D341Med (cell line): Measurements from ENCODE around the gene NCKAP5.

Source experiments
- DNase-seq: peaks from one replicate; pipeline ENCODE4 v3.0.0; 2012; ENCODE audit warnings: low spot score

NCKAP5 gene

DNA sequence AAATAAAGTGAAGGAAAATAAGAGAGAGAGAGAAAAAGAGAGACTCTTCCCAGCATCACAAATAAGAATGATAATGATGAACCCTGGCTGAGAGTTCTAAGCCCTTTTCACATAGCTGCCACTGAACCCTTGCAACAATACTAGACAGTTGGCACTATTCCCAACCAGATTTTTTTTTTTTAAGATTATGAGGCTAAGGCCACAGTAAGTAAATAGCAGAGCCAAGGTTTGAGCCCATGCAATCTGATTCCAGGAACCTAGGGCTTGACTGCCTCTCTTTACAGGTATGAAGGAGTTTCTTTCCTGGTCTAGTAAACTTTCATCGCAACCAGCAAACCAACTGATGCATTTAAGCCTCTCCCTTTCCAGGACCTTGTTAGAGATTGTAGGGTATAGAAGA, 424.6 kb downstream of the NCKAP5 start:
- DNase-seq = no peak

DNA sequence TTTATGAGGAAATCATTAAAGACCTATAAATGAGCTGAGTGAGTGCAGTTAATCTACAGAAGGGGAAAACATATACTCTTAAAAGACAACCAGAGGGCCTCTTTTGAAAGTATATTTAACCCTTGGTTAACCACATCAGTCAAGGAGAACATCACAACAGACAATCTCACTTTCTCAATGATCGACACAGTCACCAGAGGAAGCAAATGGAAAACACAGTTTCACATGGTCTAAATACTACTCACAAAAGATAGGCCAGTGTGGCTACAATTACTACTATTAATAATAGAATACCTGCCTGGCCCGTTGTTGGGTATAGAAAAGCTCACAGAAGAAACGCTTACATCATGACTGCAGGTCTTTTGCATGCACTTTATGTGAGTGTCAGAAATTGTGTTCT, 426.2 kb downstream of the NCKAP5 start:
- DNase-seq = no peak

DNA sequence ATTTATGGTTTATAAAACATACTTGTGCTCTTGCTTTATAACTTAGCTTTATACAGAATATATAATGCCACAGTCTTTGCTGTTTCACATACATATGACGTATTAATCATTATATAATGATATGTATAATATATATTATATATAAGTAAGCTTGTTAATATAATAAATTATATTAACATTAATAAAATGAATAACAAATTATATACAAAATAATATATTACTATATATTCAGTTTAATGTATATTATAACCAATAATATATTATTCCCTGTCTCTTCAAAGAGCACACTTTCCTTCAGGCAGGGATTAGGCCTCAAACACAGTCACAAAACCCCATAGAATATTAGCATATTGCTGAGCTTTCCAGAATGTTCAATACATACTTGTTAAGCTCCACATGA, 427.6 kb downstream of the NCKAP5 start:
- no peak for DNase-seq

DNA sequence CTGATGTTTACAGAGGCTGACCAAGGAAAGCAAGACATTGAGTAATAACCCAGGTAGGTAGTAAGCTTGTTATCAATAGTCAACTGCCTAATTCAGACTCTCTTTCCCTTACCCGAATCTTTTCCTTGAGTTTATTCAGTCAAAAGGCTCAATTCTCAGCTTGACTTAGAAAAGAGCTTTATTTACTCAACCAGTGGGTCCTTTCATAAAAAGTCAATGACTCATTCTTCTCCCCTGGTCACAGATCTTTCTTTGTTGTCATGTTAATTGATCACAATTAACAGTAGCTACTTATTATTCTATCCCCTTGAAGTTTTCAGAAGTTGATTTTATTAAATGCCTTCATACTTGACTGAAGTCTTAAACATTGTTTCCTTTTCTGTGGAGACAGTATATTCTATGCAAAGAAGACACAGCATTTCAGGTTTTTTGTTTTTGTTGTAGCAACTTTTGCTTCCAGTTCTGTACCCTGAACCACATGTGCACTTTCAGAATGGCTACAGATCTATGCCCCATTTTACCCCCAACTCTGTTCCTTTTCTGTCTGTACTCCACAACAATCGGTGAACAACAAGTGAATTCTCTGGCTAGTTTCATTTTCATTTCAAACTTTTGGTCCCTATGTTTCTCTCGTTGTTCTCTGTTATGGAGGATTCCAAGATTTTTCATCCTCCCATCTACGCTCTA, 428.3 kb downstream of the NCKAP5 start:
- no peak for DNase-seq

DNA sequence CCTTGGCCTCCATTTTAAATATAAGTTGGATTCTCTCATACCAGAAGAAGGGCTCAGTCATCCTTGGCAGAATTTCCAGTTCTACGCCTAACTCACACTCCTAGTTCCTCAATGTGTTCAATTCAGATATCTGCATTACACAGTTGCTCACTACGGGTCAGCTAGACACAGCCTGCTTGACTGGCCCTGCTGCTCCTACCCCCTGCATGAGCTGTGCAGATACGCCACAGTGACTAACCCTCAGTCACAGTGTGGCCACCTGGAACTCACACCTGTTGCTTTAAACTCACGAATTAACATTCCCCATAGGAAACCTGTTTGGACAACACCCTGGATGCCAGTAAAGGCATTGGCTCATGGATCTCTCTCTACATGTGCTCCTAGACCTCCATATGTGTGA, 429.6 kb downstream of the NCKAP5 start:
- no peak for DNase-seq

DNA sequence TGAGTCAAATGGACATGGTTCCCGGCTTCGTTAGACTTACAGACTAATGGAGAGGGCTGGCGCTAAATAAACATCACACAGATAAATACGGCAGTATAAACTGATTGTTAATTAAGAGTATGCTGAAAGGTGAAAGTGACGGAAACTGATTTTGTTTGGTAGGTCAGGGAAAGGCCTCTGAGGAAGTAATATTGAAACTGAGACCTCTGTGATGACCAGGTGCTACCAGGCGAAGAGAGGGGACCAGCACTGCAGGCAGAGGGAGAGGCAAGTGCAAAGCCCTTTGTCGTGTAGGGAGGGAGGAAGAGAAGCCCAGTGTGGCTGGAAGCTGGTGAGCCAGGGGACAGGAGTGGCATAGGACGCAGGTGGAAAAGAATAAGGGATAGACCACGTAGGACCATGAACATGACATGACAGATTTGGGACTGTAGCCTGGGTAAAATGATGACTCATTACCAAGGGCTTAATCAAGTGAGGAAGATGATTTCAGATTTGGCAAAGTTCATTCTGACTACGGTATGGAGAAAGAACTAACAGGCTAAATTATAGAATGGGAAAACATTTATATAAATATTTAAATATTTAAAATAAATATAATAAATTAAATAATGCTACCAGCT, 433.1 kb downstream of the NCKAP5 start:
- DNase-seq = no peak

DNA sequence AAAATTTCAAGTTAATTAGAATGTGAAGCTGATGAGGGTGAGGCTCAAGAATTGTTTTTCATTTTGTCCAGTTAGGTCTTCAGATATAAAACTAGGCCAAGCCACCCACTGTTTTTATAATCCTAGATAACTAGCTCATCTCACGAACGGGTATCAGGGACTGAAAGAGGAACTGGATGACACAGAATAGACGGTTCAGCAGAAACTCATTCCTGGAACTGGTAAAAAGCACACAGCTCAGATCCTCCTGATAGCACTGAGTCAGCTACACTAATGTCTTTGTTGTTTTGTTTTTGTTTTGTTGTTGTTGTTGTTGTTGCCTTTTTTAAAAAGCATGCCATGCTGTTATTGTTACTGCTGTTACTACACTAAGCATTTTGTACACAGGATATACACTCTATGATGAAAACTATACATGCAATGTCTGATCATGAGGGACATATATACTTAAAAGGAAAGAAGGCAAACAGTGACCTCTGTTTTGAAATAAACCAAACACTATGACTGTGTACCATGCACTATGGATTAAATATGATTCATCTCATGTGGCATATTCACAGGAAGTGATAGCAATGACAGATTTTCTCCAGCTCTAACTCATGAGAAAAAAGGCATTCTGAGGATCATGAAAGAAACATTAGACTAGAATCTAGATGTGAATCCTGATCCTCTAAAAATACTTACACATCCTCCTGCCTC, 437.6 kb downstream of the NCKAP5 start:
- DNase-seq = no peak

DNA sequence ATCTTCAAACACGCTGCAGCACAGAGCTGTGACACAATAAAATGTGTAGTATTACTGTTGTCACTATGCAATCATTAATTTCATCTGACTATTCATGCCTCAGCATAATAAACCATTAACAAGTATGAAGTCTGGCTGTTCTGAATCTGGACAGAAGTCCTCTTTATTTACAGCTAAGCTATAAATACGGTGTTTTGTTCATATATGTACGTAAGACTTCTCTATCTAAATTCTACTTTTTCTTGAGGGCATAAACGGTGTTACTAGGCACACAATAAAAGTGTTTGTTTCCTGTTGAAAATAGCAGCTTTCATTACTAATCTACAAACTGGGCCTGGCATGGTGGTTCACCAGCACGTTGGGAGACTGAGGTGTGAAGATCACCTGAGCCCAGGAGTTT, 443.8 kb downstream of the NCKAP5 start:
- no peak for DNase-seq

DNA sequence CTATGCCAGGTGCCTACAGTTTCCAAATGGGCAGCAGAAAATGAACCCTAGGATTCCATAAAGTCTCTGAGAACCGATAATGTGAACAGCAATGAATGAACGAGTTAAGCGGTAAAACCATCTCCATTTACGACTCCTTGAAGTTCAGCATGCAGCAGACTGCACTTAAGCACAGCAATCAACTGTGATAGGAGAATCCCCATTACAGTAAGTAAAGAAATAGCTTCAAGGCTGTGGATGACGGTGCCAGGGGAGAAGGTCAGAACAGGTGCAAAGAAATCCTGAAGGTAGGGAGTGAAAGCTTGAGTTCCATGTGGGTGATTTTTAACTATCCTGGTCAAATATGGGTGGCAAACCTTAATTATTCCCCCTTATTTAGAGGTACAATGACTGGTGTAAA, 444.4 kb downstream of the NCKAP5 start:
- no peak for DNase-seq

DNA sequence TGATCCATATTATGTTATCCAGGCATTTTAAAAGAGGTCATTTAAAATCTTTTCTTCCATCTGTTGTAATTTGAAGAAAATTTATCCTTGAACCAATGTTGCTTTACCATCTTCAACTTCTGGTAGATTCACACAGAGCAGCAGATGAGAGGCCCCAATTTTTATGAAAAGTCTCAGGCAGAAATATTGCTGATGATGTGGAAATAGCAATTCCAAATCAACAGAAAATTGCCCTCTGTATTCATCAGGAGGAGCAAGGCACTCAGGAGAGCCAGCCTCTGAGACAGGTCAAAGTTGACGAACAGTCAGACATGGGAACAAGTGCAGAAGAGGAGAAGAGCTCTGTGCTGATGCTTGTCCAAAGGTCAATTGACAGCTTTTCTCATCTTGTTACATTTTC, 444.9 kb downstream of the NCKAP5 start:
- no peak for DNase-seq

DNA sequence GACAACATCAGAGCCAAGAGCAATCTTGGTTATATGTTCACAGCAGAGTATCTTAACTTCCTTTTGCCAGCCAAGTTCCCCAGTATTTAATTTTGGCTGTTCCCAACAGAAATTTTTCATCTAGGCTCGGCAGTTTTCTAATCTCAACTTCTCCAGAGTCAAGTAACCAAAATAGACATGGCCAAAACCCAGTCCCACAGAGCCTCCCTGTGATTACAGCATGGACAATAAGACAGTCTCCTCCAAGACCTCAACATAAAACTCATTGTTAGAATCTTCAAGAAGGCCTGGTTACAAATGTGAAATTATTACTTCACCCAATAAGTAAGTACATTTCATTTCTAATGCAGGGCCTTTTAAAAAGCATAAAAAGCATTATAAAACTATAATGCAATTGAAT, 445.7 kb downstream of the NCKAP5 start:
- DNase-seq = no peak

DNA sequence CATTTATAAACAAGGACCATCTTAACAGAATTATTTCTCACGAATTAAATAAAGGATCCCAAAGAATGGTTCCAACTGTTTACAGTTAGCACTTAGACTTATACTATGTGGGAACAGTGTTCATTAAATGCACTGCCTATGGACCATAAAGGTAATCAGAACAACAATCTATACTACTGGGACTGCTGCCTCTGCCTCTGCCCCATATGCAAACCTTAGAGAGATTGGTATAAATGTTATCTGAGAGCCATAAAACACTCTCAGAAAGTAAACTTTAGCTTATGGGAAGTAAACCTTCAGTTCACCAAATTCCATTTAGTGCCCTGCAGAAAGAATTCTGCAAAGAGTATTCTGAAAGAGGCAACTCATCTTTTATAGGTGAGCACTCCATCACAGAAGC, 448.0 kb downstream of the NCKAP5 start:
- DNase-seq = no peak

DNA sequence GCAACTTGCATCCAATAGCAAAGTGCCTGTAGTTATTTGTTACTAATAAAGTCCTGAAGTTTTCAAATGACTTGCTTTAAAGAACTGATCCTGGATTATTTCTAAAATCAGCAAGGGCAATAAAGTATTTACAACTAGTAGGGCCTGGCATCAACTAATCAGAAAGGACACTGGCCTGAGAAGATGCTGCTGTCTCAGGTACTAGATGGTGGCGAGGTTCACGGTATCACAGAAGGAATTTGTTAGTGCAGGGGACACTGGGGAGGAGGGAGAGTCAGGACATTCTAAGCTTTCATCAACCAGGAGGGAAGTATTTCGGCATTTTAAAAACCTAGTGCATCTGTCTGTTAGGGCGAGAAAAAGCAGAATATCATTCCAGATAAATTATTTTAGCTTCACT, 458.1 kb downstream of the NCKAP5 start:
- no peak for DNase-seq

DNA sequence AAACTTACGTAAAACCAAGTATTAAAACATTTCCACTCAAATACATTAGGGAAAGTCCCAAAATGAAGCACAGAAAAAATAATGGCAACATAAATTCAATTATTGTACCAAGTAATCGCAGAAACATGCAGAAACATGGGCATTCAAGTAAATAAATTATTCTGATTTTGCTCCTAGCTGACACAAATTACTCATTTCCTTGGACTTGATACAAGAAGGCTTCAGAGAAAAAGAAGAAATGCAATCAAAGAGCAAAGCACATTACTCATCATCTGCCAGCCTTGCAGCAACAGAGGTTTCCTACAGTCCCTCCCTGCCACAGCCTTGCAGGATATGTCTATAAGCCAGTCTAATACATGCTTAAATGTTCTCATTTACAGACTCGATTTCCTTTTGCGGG, 458.5 kb downstream of the NCKAP5 start:
- no peak for DNase-seq

DNA sequence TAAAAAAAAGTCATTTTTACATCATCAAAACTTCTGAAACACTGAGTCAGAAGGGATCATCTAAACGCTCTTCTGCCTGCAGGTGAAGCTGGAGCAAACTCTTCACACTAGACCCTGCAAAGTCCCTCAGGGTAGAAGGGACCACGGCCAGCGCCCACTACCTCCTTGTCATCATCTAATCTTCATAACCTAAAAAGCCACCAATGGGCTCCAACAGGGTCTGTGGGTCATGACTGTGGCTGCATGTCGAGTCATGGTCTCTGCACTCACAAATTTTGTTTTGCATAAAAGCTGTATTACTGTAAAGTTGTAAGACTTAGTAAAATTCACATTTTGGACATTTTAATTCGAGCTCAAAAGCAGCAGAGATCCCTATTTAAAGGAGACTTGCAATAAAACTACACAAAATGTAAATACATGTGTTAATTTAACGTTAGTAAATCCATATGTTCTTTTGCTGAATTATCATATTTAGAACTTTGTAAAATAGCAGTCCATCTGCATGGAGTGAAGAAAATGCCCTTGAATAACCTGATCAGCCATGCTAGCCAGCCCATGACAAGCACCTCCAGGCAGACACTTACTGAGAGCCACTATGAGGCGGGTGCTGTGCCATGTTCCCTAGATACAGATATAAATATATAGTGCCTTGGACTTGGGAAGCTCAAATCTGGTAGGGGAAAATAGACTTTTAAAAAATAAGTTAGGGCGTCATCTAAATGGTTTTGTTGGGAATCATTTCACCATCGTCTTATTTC, 461.0 kb downstream of the NCKAP5 start:
- DNase-seq = no peak

DNA sequence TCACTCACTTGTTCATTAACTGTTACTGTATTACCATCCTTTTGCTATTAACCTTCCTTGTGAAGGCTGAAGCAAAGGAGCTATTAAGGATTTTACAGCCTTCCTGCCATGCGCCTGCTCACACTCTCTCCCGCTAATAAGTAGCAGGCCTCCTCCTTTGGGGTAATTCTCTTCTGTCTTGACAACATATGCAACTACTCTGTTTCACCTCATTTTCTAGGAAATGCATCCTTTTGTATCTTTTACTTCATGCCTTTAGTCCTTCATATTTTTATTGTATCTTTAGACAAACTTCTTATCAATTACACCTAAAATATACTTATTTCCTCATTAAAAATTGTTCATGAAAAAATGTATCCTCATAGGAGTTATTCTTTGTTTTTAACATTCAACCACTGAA, 463.4 kb downstream of the NCKAP5 start:
- no peak for DNase-seq

DNA sequence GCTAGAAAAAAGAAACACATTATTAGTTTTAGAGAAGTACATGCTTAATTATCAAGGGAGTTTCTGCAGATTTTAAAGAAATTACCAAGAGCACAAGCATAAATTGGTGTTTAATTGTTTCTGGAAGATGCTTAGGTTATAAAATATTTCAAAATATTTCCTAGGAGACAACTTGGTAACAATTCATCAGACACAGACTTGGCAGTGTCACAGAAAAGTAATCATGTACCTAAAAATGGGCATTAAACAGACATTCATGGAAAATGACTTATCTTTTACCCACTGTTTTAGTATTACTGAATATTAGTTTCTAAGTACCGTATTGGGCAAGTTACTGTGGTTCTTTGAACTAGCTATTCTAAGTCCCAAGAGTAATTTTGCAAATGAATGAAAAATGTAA, 469.5 kb downstream of the NCKAP5 start:
- DNase-seq = no peak

DNA sequence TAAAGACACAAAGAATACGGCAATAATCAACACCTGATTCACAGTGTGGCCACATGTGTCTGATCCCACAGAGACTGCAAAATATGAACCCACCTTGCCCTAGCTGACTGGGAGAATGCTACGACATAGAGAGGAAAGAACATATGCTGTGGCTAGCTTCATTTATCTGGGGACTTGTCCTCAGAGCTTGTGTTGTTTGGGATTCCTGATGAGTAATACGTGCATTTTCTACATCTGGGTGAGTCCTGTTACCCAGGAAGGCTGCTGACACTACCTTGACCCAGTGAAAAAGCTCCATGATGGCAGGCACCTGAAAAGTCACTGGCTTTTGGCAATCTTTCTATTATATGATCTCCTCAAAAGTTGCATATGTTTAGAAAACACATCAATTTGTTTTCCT, 470.6 kb downstream of the NCKAP5 start:
- no peak for DNase-seq

DNA sequence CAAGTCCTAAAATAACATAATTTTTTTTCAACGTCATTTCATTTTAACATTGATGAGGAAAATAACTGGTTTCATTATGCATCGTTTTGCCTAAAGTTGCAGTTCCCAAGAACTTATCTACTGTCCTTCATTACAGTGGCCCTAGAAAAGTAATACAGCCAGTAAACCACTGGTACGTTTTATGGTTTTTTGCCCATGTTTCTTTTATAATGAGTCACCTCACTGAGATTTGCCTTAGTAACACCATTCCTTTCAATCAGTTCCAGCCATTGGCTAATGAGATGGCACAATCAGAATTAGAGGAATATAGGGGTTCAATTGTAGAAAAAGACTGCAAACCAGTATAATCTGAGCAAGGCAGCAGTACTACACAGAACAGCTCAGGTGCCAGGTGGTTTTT, 475.7 kb downstream of the NCKAP5 start:
- no peak for DNase-seq

DNA sequence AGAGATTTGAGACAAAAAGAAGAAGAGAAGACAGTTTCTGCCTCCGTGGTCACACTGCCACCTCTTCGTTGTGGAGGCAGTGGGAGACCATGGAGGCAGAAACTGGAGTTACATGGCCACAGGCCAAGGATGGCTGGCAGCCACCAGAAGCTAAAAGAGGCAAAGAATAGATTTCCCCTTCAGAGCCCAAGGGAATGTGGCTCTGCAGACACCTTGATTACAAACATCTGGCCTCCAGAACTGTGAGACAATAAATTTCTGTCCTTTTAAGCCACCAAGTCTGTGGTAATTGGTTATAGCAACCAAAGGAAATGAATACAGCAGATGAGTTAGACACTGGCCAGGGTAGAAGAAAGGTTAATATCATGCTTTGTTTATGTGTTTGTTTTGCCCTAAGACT, 477.9 kb downstream of the NCKAP5 start:
- no peak for DNase-seq

DNA sequence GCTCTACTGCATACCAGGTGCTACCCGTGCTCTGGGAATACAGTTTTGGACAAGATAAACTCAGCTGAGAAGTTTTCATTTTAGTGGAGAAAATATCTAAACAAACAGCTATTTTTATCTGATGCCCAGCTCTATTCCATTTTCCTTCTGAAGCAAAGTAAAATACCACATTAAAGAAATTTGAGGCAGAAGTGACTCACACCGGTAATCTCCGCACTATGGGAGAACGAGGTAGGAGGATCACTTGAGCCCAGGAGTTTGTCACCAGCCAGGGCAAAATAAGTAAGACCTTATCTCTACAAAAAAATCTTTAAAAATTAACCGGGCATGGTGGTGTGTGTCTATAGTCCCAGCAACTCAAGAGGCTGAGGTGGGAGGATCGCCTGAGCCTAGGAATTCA, 482.1 kb downstream of the NCKAP5 start:
- DNase-seq = no peak

DNA sequence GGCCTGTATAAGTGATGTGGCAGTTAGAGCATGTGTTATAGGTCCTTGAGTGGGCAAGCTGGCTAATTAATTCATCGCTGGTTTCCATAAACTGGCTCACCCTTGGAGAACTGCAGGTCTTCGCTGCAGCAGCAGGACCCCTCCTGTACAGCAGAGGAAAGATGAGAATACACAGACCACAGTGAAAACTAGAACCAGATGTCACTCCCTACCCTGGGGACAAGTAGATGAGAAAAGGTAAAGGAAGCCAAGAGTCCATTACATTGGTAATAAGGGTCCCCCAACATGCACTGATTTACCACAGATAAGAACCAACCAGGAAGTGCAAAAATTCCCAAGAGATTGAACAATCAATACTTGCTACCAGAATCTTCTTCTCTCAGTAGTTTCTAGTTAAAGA, 482.6 kb downstream of the NCKAP5 start:
- DNase-seq = no peak

DNA sequence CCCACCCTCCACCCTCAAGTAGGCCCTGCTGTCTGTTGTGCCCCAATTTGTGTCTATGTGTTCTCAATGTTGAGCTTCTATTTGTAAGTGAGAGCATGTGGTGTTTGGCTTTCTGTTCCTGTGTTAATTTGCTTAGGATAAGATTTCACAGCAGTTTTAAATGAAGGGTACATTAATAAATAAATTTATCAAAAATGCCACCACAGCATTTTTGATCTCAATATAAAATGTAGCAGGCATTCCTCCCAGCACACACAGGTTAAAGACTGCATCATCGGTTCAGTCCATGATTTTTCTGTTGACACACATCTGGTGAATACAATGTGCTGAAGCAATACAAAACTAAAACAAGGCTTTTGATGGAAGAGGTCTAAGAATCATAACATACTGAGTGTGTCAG, 486.2 kb downstream of the NCKAP5 start:
- no peak for DNase-seq
